Measurements from ENCODE around the gene HAUS7.
A peak's percentile ranks its signal among the peaks of the same experiment; 100 is the strongest.

The HAUS7 gene

DNA sequence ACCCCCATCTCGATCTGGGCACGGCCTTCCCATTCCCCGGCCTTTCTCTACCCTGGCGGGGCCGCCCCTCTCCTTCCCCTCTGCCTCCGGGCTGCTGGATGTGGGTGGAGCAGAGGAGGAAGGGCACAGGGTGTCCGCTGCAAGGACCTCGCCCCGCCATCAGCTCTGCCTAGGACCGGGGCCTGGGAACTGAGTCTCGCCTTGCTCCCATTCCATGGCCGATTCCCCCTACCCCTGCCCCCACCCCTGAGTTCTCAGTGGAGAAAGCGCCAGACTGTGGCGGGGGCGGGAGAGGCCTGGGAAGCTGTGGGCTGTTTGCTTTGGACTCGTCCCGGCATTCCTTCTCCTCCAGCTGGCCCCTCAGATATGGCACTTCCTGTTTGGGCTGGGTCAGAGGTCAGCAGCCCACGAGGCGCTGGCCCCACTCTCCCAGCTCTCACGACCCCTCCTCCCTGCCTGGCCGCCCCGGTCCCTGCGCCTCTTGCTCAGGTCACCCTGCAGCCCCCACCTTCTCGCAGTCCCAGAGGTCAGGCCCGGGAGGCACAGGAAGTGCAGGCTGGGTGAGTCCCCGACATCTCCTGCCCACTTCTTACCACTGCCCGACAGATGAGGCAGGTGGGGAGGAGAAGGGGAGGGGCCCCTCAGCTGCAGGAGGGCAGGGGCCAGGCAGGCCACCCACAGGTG lies 18.0 kb upstream of the HAUS7 start:
- TF ChIP-seq POLR2AphosphoS5 (IDR thresholded peaks at IDR 0.05; ENCODE audit: low read depth, low read length) (peak; percentile 33; the same call in 1 of the 2 replicates), TAF1 (IDR thresholded peaks at IDR 0.05; ENCODE audit: borderline replicate concordance, insufficient read depth, low read length) (no peak), FOXP2 (optimal IDR thresholded peaks at IDR 0.05; ENCODE audit: borderline replicate concordance, extremely low read depth, extremely low read length, insufficient read depth) (no peak), SIN3A (IDR thresholded peaks at IDR 0.05; ENCODE audit: borderline replicate concordance, insufficient read depth, low read length) (no peak)
- TF ChIP-seq, protein P1, sequence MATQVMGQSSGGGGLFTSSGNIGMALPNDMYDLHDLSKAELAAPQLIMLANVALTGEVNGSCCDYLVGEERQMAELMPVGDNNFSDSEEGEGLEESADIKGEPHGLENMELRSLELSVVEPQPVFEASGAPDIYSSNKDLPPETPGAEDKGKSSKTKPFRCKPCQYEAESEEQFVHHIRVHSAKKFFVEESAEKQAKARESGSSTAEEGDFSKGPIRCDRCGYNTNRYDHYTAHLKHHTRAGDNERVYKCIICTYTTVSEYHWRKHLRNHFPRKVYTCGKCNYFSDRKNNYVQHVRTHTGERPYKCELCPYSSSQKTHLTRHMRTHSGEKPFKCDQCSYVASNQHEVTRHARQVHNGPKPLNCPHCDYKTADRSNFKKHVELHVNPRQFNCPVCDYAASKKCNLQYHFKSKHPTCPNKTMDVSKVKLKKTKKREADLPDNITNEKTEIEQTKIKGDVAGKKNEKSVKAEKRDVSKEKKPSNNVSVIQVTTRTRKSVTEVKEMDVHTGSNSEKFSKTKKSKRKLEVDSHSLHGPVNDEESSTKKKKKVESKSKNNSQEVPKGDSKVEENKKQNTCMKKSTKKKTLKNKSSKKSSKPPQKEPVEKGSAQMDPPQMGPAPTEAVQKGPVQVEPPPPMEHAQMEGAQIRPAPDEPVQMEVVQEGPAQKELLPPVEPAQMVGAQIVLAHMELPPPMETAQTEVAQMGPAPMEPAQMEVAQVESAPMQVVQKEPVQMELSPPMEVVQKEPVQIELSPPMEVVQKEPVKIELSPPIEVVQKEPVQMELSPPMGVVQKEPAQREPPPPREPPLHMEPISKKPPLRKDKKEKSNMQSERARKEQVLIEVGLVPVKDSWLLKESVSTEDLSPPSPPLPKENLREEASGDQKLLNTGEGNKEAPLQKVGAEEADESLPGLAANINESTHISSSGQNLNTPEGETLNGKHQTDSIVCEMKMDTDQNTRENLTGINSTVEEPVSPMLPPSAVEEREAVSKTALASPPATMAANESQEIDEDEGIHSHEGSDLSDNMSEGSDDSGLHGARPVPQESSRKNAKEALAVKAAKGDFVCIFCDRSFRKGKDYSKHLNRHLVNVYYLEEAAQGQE (IDR thresholded peaks at IDR 0.05; ENCODE audit: insufficient read depth in 1 of 2, low read depth in 2 of 2, low read length in 2 of 2) = no peak

GRCh38 chrX:153487590-153488071 lies 17.3 kb upstream of the HAUS7 start:
- TF ChIP-seq, protein P1 (IDR thresholded peaks at IDR 0.05; ENCODE audit: insufficient read depth in 1 of 2, low read depth in 2 of 2, low read length in 2 of 2) = no peak
- TF ChIP-seq SIN3A (IDR thresholded peaks at IDR 0.05; ENCODE audit: borderline replicate concordance, insufficient read depth, low read length) (no peak), TAF1 (IDR thresholded peaks at IDR 0.05; ENCODE audit: borderline replicate concordance, insufficient read depth, low read length) (no peak), FOXP2 (optimal IDR thresholded peaks at IDR 0.05; ENCODE audit: borderline replicate concordance, extremely low read depth, extremely low read length, insufficient read depth) (no peak), POLR2AphosphoS5 (IDR thresholded peaks at IDR 0.05; ENCODE audit: low read depth, low read length) (no peak)

GRCh38 chrX:153486171-153486570 lies 15.8 kb upstream of the HAUS7 start:
- TF ChIP-seq SIN3A (IDR thresholded peaks at IDR 0.05; ENCODE audit: borderline replicate concordance, insufficient read depth, low read length) (no peak), POLR2AphosphoS5 (IDR thresholded peaks at IDR 0.05; ENCODE audit: low read depth, low read length) (no peak)
- TF ChIP-seq, protein P1 (IDR thresholded peaks at IDR 0.05; ENCODE audit: insufficient read depth in 1 of 2, low read depth in 2 of 2, low read length in 2 of 2) = no peak

DNA sequence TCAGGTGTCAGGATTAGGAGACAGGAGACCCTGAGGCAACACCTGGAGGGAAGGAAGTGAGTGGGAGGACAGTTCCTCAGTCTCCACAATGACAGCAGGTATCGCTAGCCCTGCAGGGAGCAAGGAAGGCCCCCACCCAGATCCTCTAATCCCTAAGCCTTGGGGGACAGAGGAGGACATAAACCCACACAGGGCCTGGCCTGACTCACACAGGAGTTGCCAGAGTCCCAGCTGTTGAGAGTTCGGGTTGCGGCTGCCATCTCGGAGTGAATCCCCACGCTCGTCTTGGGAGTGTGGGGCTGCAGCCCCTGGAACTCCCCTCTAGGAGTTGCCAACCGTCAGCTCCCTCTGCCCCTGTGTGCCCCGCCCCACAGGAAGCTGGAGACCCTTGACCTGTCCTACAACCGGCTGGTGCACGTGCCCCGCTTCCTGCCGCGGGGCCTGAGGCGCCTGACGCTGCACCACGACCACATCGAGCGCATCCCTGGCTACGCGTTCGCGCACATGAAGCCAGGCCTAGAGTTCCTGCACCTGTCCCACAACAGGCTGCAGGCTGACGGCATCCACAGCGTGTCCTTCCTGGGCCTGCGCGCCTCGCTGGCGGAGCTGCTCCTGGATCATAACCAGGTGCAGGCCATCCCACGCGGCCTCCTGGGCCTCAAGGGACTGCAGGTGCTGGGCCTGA lies 15.2 kb upstream of the HAUS7 start:
- TF ChIP-seq, protein P1 (IDR thresholded peaks at IDR 0.05; ENCODE audit: insufficient read depth in 1 of 2, low read depth in 2 of 2, low read length in 2 of 2) = no peak
- TF ChIP-seq FOXP2 (optimal IDR thresholded peaks at IDR 0.05; ENCODE audit: borderline replicate concordance, extremely low read depth, extremely low read length, insufficient read depth) (no peak), TAF1 (IDR thresholded peaks at IDR 0.05; ENCODE audit: borderline replicate concordance, insufficient read depth, low read length) (no peak), POLR2AphosphoS5 (IDR thresholded peaks at IDR 0.05; ENCODE audit: low read depth, low read length) (no peak), SIN3A (IDR thresholded peaks at IDR 0.05; ENCODE audit: borderline replicate concordance, insufficient read depth, low read length) (no peak)
